Stimulated activated CD4-positive, alpha-beta T cell treated with anti-CD3 and anti-CD28 coated beads, Interleukin-4, amount 100 ng/mL, for 48 hours (primary cell): ENCODE data around the gene GABPA.
"Not testable (repeated sequence)": the region's sequence is repeated elsewhere in the genome, so short reads cannot be mapped to it uniquely, and the experiment has no call there.

Source experiments
- DNase-seq, 2 donors: peaks; one replicate each; pipeline ENCODE4 v3.0.0-alpha.2; 2020; ENCODE audit warnings: low read depth in 2 of 2

GABPA gene

GRCh38 chr21:25734904-25735645 lies at the start of gene GABPA, which contains the start of gene ATP5PF:
TSS of gene GABPA (plus strand) at chr21:25734972. CDS start at chr21:25741599, 6,627 bp downstream.
TSS of gene ATP5PF (minus strand) at chr21:25734904. CDS start at chr21:25729794, 5,110 bp downstream.
- peak; percentile 97 to 99 for DNase-seq

- no peak for DNase-seq
These were observed 47.0 kb upstream of the GABPA start for GRCh38 chr21:25687787-25688186.

- no peak for DNase-seq
These were observed 46.3 kb upstream of the GABPA start for GRCh38 chr21:25688275-25689155.

- DNase-seq = no peak
These were observed 45.5 kb upstream of the GABPA start for GRCh38 chr21:25689226-25689625.

- DNase-seq = no peak
These were observed 42.8 kb upstream of the GABPA start for GRCh38 chr21:25691976-25692375.

GRCh38 chr21:25695461-25695860 lies 39.3 kb upstream of the GABPA start:
- not testable (repeated sequence) for DNase-seq

- no peak for DNase-seq
These were observed 34.0 kb upstream of the GABPA start for GRCh38 chr21:25700741-25701140.

GRCh38 chr21:25701529-25701928 lies 33.2 kb upstream of the GABPA start:
- DNase-seq = no peak

GRCh38 chr21:25708467-25709065 lies 26.2 kb upstream of the GABPA start:
- peak; percentile 19 to 27 for DNase-seq

GRCh38 chr21:25709684-25710265 lies 25.0 kb upstream of the GABPA start:
- no peak for DNase-seq

- no peak for DNase-seq
These were observed 24.2 kb upstream of the GABPA start for GRCh38 chr21:25710550-25710949.

GRCh38 chr21:25714066-25714465 lies 20.7 kb upstream of the GABPA start:
- not testable (repeated sequence) for DNase-seq

- no peak for DNase-seq
These were observed 17.2 kb upstream of the GABPA start for GRCh38 chr21:25717491-25718147.

- no peak for DNase-seq
These were observed 12.8 kb upstream of the GABPA start for GRCh38 chr21:25721987-25722386.

- no peak for DNase-seq
These were observed 12.1 kb upstream of the GABPA start for GRCh38 chr21:25722631-25723030.

- no peak for DNase-seq
These were observed 2.5 kb upstream of the GABPA start for GRCh38 chr21:25732091-25732760.

- DNase-seq = peak; percentile 14 to 27
These were observed 716 bp upstream of the GABPA start for GRCh38 chr21:25733859-25734653.

GRCh38 chr21:25734654-25734903 lies 193 bp upstream of the GABPA start:
- no peak for DNase-seq

GRCh38 chr21:25735646-25736597 lies 1.1 kb downstream of the GABPA start:
- peak; percentile 71 to 77 for DNase-seq
